CD4-positive, alpha-beta T cell (primary cell): ENCODE results near the gene RAB33B. TPM values are rescaled to one million over a fixed set of nuclear protein-coding genes. Genes with fewer than 3 reads are reported as not detected.
A peak's percentile ranks its signal among the peaks of the same experiment; 100 is the strongest.

Experiments used
- ATAC-seq: fragments of 200-7000 bp; cut with Tn5 transposase; one replicate; pipeline ENCODE4 v1.10.0; 2022; ENCODE audit warnings: mild to moderate bottlenecking; ENCODE audit not compliant: poor library complexity
- CTCF ChIA-PET: fragments of 350-600 bp; sonication (Branson Sonifier 250); formaldehyde crosslinking; loops from one replicate; lab custom pipeline; 2021; ENCODE audit warnings: antibody characterized with exemption, inconsistent platforms; lab: Charles Lee
- POLR2A ChIA-PET: fragments of 350-600 bp; sonication (Branson Sonifier 250); formaldehyde crosslinking; loops from one replicate; lab custom pipeline; 2021; ENCODE audit warnings: antibody characterized with exemption, inconsistent platforms; lab: Charles Lee
- DNase-seq, 14 experiments: peaks; one replicate each; pipeline ENCODE4 v3.0.0-alpha.2; 2013 to 2020; ENCODE audit warnings: mixed read lengths in 2 of 14
- H3K27ac ChIP-seq, 2 donors: one replicate each; pipeline versions ENCODE4 v1.5.1 to v1.7.0; 2013; ENCODE audit warnings: low read length in 2 of 2, low read depth in 1 of 2, mild to moderate bottlenecking in 1 of 2
- H3K27me3 ChIP-seq, 2 experiments: 1 replicate in 1 of 2; 2 replicates in 1 of 2; pipeline versions ENCODE4 v1.6.1 to v1.7.0; 2013; ENCODE audit warnings: low read length in 2 of 2, control low read depth in 1 of 2, mild to moderate bottlenecking in 1 of 2, moderate library complexity in 1 of 2; ENCODE audit not compliant: insufficient read depth in 2 of 2, control insufficient read depth in 1 of 2
- H3K36me3 ChIP-seq: one replicate; pipeline ENCODE4 v1.6.1; 2013; ENCODE audit warnings: low read length, control low read depth; ENCODE audit not compliant: insufficient read depth
- H3K4me1 ChIP-seq: one replicate; pipeline ENCODE4 v1.6.1; 2013; ENCODE audit warnings: low read length, control low read depth; ENCODE audit not compliant: insufficient read depth
- H3K4me3 ChIP-seq: one replicate; pipeline ENCODE4 v1.5.1; 2013; ENCODE audit warnings: mild to moderate bottlenecking, low read length, moderate library complexity
- H3K9me3 ChIP-seq, 2 experiments: 1 replicate in 1 of 2; 2 replicates in 1 of 2; pipeline versions ENCODE4 v1.6.1 to v1.7.0; 2013; ENCODE audit warnings: low read length in 2 of 2, mild to moderate bottlenecking in 2 of 2, control low read depth in 1 of 2, moderate library complexity in 1 of 2; ENCODE audit not compliant: control insufficient read depth in 1 of 2, insufficient read depth in 1 of 2
- H3K27ac Mint-ChIP-seq: one replicate; pipeline ENCODE4 v1.8.0; 2020; ENCODE audit warnings: mixed read lengths
- H3K27me3 Mint-ChIP-seq: one replicate; pipeline ENCODE4 v1.8.0; 2021; ENCODE audit warnings: mixed read lengths
- H3K36me3 Mint-ChIP-seq: one replicate; pipeline ENCODE4 v1.8.0; 2021; ENCODE audit warnings: low read depth, mixed read lengths
- H3K4me1 Mint-ChIP-seq: one replicate; pipeline ENCODE4 v1.8.0; 2021; ENCODE audit warnings: low read depth, mixed read lengths
- H3K4me3 Mint-ChIP-seq: one replicate; pipeline ENCODE4 v1.8.0; 2020; ENCODE audit warnings: mild to moderate bottlenecking, mixed read lengths
- H3K9me3 Mint-ChIP-seq: one replicate; pipeline ENCODE4 v1.8.0; 2020; ENCODE audit warnings: mixed read lengths
- intact Hi-C, 2 experiments: fragments of 100-400 bp; cut with DNase I in 1 of 2; cut with micrococcal nuclease in 1 of 2; formaldehyde crosslinking; loops; one replicate each; pipeline versions ENCODE4 v1.15.1 to v1.9.0; 2023 to 2025; cut with DNase I, micrococcal nuclease
- total RNA-seq, 174 experiments: library from RNA in 2 of 174; stranded (reverse) in 2 of 174; gene quantifications; one replicate each; pipeline ENCODE4 v1.2.3 and lab custom pipeline; 2021 to 2026
- TF ChIP-seq, protein P1 (sequence below): fragments of 200-600 bp; IDR thresholded peaks from one replicate; pipeline ENCODE4 v1.8.0; 2022; ENCODE audit warnings: antibody characterized with exemption, mild to moderate bottlenecking

The RAB33B gene
- total RNA-seq, 2 experiments from 2014 or later, result 23.3 to 23.6 TPM

DNA sequence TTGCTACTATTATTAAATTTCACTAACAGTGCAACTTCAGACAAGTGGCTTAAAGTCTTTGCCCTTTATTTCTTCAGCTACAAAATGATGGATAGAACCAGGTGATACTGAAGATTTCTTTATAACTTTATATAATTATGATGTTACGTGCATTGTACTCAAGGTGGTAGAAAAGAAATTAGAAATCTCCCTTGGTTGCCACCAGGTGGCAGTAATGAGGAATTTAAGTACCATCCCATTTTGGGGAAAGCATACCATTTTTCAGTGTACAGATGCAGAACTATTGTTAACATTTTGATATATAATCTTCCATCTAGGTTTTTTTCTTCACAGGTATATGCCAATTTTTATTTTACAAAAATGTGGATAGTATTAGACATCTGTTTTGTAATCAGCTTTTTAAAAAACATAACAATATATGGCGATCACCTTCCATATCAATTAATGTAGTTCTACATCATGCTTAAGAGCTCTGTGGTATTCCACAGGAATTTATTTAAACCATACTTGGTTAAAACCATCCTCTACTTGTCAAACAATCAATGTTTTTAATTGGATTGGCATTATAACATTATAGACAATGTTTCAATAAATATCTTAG, 37.7 kb upstream of the RAB33B start:
- intact Hi-C loops, result loop anchor here (2.0 to 10.0 kb wide), 6 partner anchors 36 to 239 kb away; partner anchors contain the start of gene RAB33B (in 1 of the 2)
- POLR2A ChIA-PET, result interaction anchor here (1.4 kb wide), 1 partner anchor 37 kb away, joined by 3 read pairs; no protein-coding TSS in a partner anchor

DNA sequence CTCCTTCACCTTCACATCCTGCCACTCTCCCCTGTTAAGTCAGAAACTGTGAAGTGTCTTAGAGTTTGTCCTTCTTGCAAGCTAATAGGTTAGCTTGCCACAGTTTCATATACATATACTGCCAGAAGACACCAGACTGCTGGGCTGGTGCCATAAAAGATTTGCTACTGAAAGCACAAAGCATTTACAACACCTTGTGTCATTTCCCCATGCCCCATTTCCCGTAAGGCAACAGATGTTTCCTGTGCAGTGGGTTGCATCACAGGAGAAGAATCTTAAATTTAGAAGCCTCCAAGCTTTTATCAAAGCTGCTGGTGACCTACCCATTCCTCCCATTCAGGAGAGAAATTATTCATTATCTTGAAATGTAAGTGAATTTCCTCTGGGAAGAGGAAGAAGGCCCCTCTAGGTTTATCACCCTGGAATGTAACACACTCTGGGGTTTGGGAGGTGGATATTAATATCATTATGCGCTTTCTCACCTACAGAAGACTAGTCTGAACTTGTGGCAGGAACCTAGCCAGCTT, 34.5 kb upstream of the RAB33B start:
- peak in 4 of 14 experiments; percentile 14 to 22 (median 20) for DNase-seq
- Mint-ChIP-seq H3K9me3 (peaks cover 4% of the 10 kb centered on the region), H3K36me3 (peaks cover 51% of the 10 kb centered on the region), H3K4me1 (peaks cover 5% of the 10 kb centered on the region), H3K27ac (no peak overlapping the region), H3K27me3 (no peaks in the 10 kb centered on the region), H3K4me3 (no peak overlapping the region)
- Histone ChIP-seq H3K9me3 (peaks cover 3 to 13% of the 10 kb centered on the region in 2 experiments), H3K27ac (no peak overlapping the region), H3K27me3 (no peaks in the 10 kb centered on the region), H3K36me3 (no peaks in the 10 kb centered on the region), H3K4me1 (peaks cover 5% of the 10 kb centered on the region), H3K4me3 (no peak overlapping the region)
- ChIA-PET CTCF (no interaction called here), POLR2A (no interaction called here)
- no peak for ATAC-seq
- intact Hi-C loops, result loop anchor here (5.0 to 10.0 kb wide), 4 partner anchors 33 to 235 kb away; partner anchors contain the start of gene RAB33B (in 1 of the 2)
- TF ChIP-seq, protein P1, sequence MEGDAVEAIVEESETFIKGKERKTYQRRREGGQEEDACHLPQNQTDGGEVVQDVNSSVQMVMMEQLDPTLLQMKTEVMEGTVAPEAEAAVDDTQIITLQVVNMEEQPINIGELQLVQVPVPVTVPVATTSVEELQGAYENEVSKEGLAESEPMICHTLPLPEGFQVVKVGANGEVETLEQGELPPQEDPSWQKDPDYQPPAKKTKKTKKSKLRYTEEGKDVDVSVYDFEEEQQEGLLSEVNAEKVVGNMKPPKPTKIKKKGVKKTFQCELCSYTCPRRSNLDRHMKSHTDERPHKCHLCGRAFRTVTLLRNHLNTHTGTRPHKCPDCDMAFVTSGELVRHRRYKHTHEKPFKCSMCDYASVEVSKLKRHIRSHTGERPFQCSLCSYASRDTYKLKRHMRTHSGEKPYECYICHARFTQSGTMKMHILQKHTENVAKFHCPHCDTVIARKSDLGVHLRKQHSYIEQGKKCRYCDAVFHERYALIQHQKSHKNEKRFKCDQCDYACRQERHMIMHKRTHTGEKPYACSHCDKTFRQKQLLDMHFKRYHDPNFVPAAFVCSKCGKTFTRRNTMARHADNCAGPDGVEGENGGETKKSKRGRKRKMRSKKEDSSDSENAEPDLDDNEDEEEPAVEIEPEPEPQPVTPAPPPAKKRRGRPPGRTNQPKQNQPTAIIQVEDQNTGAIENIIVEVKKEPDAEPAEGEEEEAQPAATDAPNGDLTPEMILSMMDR, result no peak

More for the DNA sequence above, 37.7 kb upstream of the RAB33B start:
- no peaks in the 10 kb centered on the region for H3K27me3 ChIP-seq
- H3K36me3 ChIP-seq, result no peaks in the 10 kb centered on the region
- Mint-ChIP-seq H3K9me3 (peaks cover 4% of the 10 kb centered on the region), H3K36me3 (peaks cover 65% of the 10 kb centered on the region), H3K27me3 (no peaks in the 10 kb centered on the region), H3K27ac (no peak overlapping the region), H3K4me1 (peaks cover 5% of the 10 kb centered on the region), H3K4me3 (no peak overlapping the region)
- TF ChIP-seq, protein P1, result peak; percentile 77
- H3K4me1 ChIP-seq, result peaks cover 5% of the 10 kb centered on the region
- ATAC-seq, result peak; percentile 32
- no peak overlapping the region for H3K4me3 ChIP-seq
- H3K9me3 ChIP-seq, result peaks cover 3 to 7% of the 10 kb centered on the region in 2 experiments
- CTCF ChIA-PET, result interaction anchor here (0.9 to 1.2 kb wide), 3 partner anchors 37 to 110 kb away, joined by 3 to 5 read pairs (median 4); no protein-coding TSS in a partner anchor
- no peak overlapping the region for H3K27ac ChIP-seq
- peak in 4 of 14 experiments; percentile 50 to 77 (median 61) for DNase-seq

DNA sequence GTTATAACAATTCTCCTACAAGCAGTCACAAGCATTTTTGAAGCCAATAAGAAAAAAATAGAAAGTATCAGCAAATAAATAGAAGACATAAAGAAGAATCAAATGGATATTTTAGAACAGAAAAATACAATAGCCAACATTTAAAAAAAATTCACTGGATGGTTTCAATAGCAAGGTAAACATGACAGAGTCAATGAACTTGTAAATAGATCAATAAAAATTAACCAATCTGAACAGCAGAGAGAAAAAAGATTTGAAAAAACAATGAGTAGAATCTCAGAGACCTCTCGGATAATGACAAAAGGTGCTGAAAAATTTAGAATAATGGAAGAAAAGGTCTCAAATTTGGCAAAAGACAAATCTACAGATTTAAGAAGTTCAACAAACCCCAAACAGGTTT, 33.3 kb upstream of the RAB33B start:
- Histone ChIP-seq H3K27me3 (no peaks in the 10 kb centered on the region), H3K27ac (no peak overlapping the region), H3K36me3 (no peaks in the 10 kb centered on the region), H3K4me3 (no peak overlapping the region), H3K9me3 (peaks cover 0 to 6% of the 10 kb centered on the region in 2 experiments), H3K4me1 (peaks cover 5% of the 10 kb centered on the region)
- Mint-ChIP-seq H3K9me3 (no peaks in the 10 kb centered on the region), H3K4me1 (peaks cover 5% of the 10 kb centered on the region), H3K4me3 (no peak overlapping the region), H3K27me3 (no peaks in the 10 kb centered on the region), H3K36me3 (peaks cover 48% of the 10 kb centered on the region), H3K27ac (no peak overlapping the region)
- CTCF ChIA-PET, result no interaction called here
- ATAC-seq (no peak), DNase-seq (no peak)
- TF ChIP-seq, protein P1, result no peak
- POLR2A ChIA-PET, result no interaction called here
- intact Hi-C loops, result no loop called here
